SK-N-MC (cell line): ENCODE results near the gene WDR90.

Experiments
- EZH2 ChIP-seq: fragments of 200-600 bp; sonication (generic); IDR thresholded peaks from one replicate; pipeline ENCODE4 v1.6.1; 2017; ENCODE audit warnings: antibody characterized with exemption
- FOXP2 ChIP-seq: optimal IDR thresholded peaks from 2 replicates; pipeline ENCODE3; 2011; ENCODE audit warnings: mild to moderate bottlenecking, moderate library complexity; ENCODE audit not compliant: insufficient read depth; ENCODE audit errors: extremely low read length, control extremely low read depth
- POLR2AphosphoS5 ChIP-seq: IDR thresholded peaks from 2 replicates; pipeline ENCODE4 v1.6.1; 2012; ENCODE audit warnings: mild to moderate bottlenecking, low read depth, low read length, borderline replicate concordance

DNA sequence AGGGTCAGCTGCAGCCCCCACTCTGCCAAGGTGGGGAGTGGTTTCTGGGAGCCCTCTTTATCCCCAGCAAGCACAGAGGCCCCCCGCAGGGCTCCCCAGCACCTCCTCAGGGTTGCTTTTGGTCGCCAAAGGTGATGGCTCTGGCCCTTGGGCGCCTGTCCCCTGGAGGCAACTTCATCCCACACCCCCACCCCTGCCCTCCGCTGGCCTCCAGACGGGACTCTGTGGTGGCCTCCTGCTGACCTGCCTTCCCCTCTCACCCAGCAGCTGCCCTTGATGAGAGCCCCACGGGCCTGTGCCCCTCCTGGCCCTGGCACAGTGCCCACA, 10.9 kb downstream of the WDR90 start:
- TF ChIP-seq POLR2AphosphoS5 (no peak), FOXP2 (no peak), EZH2 (no peak)
